HEK293 (cell line): ENCODE measurements around the gene NSD1.
A peak's percentile ranks its signal among the peaks of the same experiment; 100 is the strongest.

Experiments used
- CTCF ChIA-PET: fragments of 350-600 bp; formaldehyde crosslinking; extraction: SDS; loops from one replicate; lab custom pipeline; 2021; ENCODE audit warnings: antibody characterized with exemption; lab: Yijun Ruan, JAX
- POLR2A ChIA-PET: fragments of 300-600 bp; formaldehyde crosslinking; extraction: SDS; loops from one replicate; lab custom pipeline; 2020; ENCODE audit warnings: antibody characterized with exemption, inconsistent platforms; lab: Yijun Ruan, JAX
- H3K27ac ChIP-seq: fragments of 200-500 bp; sonication (Bioruptor generic); 2 replicates; pipeline ENCODE4 v1.5.1; 2014; ENCODE audit warnings: low read depth, low read length, control low read depth, inconsistent platforms; ENCODE audit errors: extremely low read depth
- H3K36me3 ChIP-seq, 2 experiments: fragments of 200-500 bp in 1 of 2; sonication (Bioruptor generic) in 1 of 2; 1 replicate in 1 of 2; 2 replicates in 1 of 2; pipeline ENCODE4 v1.5.1; 2014 to 2017; ENCODE audit warnings: inconsistent platforms in 2 of 2, low read length in 2 of 2; ENCODE audit not compliant: control insufficient read depth in 2 of 2, insufficient read depth in 1 of 2
- H3K4me1 ChIP-seq: fragments of 200-500 bp; sonication (Bioruptor generic); 2 replicates; pipeline ENCODE4 v1.5.1; 2014; ENCODE audit warnings: mild to moderate bottlenecking, low read length, inconsistent platforms; ENCODE audit not compliant: control insufficient read depth, insufficient read depth
- H3K4me3 ChIP-seq: 2 replicates; pipeline ENCODE4 v1.5.1; 2011; ENCODE audit warnings: low read depth, mild to moderate bottlenecking, control low read depth, low read length, moderate library complexity
- H3K9me3 ChIP-seq: fragments of 200-500 bp; sonication (Bioruptor generic); 2 replicates; pipeline ENCODE4 v1.5.1; 2014; ENCODE audit warnings: low read depth, low read length, inconsistent platforms; ENCODE audit not compliant: control insufficient read depth, insufficient read depth
- KLF1 ChIP-seq: fragments of 450-650 bp; formaldehyde crosslinking; IDR thresholded peaks from 2 replicates; pipeline ENCODE4 v1.5.1; 2016; ENCODE audit warnings: missing biosample characterization, missing genetic modification characterization
- KLF10 ChIP-seq: fragments of 450-650 bp; IDR thresholded peaks from 2 replicates; pipeline ENCODE4 v1.5.1; 2018; ENCODE audit warnings: missing biosample characterization, mild to moderate bottlenecking, missing genetic modification characterization
- KLF17 ChIP-seq: fragments of 450-650 bp; formaldehyde crosslinking; IDR thresholded peaks from 2 replicates; pipeline ENCODE4 v1.5.1; 2016; ENCODE audit warnings: missing biosample characterization, missing genetic modification characterization
- KLF8 ChIP-seq: fragments of 450-650 bp; formaldehyde crosslinking; IDR thresholded peaks from 2 replicates; pipeline ENCODE4 v1.5.1; 2016; ENCODE audit warnings: missing biosample characterization, missing genetic modification characterization
- OSR2 ChIP-seq: fragments of 450-650 bp; formaldehyde crosslinking; IDR thresholded peaks from 2 replicates; pipeline ENCODE4 v1.5.1; 2016; ENCODE audit warnings: missing biosample characterization, missing genetic modification characterization
- PATZ1 ChIP-seq: fragments of 450-650 bp; formaldehyde crosslinking; IDR thresholded peaks from 2 replicates; pipeline ENCODE4 v1.5.1; 2016; ENCODE audit warnings: missing biosample characterization, missing genetic modification characterization
- PRDM10 ChIP-seq: fragments of 450-650 bp; formaldehyde crosslinking; IDR thresholded peaks from 2 replicates; pipeline ENCODE4 v1.5.1; 2016; ENCODE audit warnings: missing biosample characterization, missing genetic modification characterization
- SALL2 ChIP-seq: fragments of 450-650 bp; formaldehyde crosslinking; IDR thresholded peaks from 2 replicates; pipeline ENCODE4 v1.5.0; 2017; ENCODE audit warnings: missing biosample characterization, mild to moderate bottlenecking, missing genetic modification characterization, borderline replicate concordance
- SP7 ChIP-seq: fragments of 450-650 bp; formaldehyde crosslinking; IDR thresholded peaks from 2 replicates; pipeline ENCODE4 v1.5.1; 2016; ENCODE audit warnings: missing biosample characterization, missing genetic modification characterization
- TSHZ1 ChIP-seq: fragments of 450-650 bp; formaldehyde crosslinking; IDR thresholded peaks from 2 replicates; pipeline ENCODE4 v1.5.1; 2016; ENCODE audit warnings: missing biosample characterization, missing genetic modification characterization, borderline replicate concordance
- ZBTB8A ChIP-seq: fragments of 450-650 bp; formaldehyde crosslinking; IDR thresholded peaks from 2 replicates; pipeline ENCODE4 v1.5.1; 2016; ENCODE audit warnings: missing biosample characterization, missing genetic modification characterization
- ZFP37 ChIP-seq: fragments of 450-650 bp; formaldehyde crosslinking; IDR thresholded peaks from 2 replicates; pipeline ENCODE4 v1.5.1; 2016; ENCODE audit warnings: missing biosample characterization, missing genetic modification characterization
- ZNF148 ChIP-seq: fragments of 450-650 bp; formaldehyde crosslinking; IDR thresholded peaks from 2 replicates; pipeline ENCODE4 v1.5.0; 2017; ENCODE audit warnings: missing biosample characterization, missing genetic modification characterization, borderline replicate concordance
- ZNF274 ChIP-seq, 2 experiments: fragments of 200-500 bp in 1 of 2; fragments of 450-650 bp in 1 of 2; sonication (Bioruptor generic) in 1 of 2; formaldehyde crosslinking in 1 of 2; IDR thresholded peaks; 2 replicates each; pipeline versions ENCODE4 v1.5.1 to v1.6.1; 2014 to 2016; ENCODE audit warnings: borderline replicate concordance in 1 of 2, inconsistent platforms in 1 of 2, low read length in 1 of 2, missing biosample characterization in 1 of 2, missing genetic modification characterization in 1 of 2
- ZNF548 ChIP-seq: fragments of 450-650 bp; formaldehyde crosslinking; IDR thresholded peaks from 2 replicates; pipeline ENCODE4 v1.5.1; 2016; ENCODE audit warnings: missing biosample characterization, missing genetic modification characterization
- ZNF580 ChIP-seq: fragments of 450-650 bp; formaldehyde crosslinking; IDR thresholded peaks from 2 replicates; pipeline ENCODE4 v1.5.1; 2016; ENCODE audit warnings: missing biosample characterization, missing genetic modification characterization
- ZNF629 ChIP-seq: fragments of 450-650 bp; formaldehyde crosslinking; IDR thresholded peaks from 2 replicates; pipeline ENCODE4 v1.5.1; 2017; ENCODE audit warnings: missing biosample characterization, missing genetic modification characterization
- ZNF658 ChIP-seq: fragments of 450-650 bp; formaldehyde crosslinking; IDR thresholded peaks from 2 replicates; pipeline ENCODE4; 2016; ENCODE audit warnings: missing biosample characterization, missing genetic modification characterization
- ZSCAN23 ChIP-seq: fragments of 450-650 bp; formaldehyde crosslinking; IDR thresholded peaks from 2 replicates; pipeline ENCODE4 v1.5.1; 2016; ENCODE audit warnings: missing biosample characterization, missing genetic modification characterization

Gene NSD1

GRCh38 chr5:177300951-177301350, 167.4 kb downstream of the NSD1 start:
- Histone ChIP-seq H3K9me3 (no peaks in the 10 kb centered on the region), H3K4me1 (peaks cover 13% of the 10 kb centered on the region), H3K4me3 (no peak overlapping the region), H3K27ac (0 out of 2 replicates have a peak overlapping the region, but pooled peaks have one; percentile 2), H3K36me3 (peaks cover 4 to 68% of the 10 kb centered on the region in 2 experiments; a peak in 2 of 3 replicates)
- POLR2A ChIA-PET = interaction anchor here (1.1 to 1.3 kb wide), 3 partner anchors 9 to 78 kb away, joined by 3 to 10 read pairs (median 4); partner anchors contain the start of gene MXD3
- no peak for TF ChIP-seq ZNF148
- TF ChIP-seq ZNF274 (IDR thresholded peaks at IDR 0.05; ENCODE audit: low read length) = no peak
- TF ChIP-seq ZNF274 (tag by site-specific recombination; IDR thresholded peaks at IDR 0.05; ENCODE audit: borderline replicate concordance) = no peak
- no peak for TF ChIP-seq TSHZ1 (tag by site-specific recombination)
- no peak for TF ChIP-seq ZSCAN23
- no peak for TF ChIP-seq SALL2 (tag by site-specific recombination)
- TF ChIP-seq ZNF548 (tag by site-specific recombination) = no peak
- CTCF ChIA-PET = interaction anchor here (1.1 to 3.4 kb wide), 4 partner anchors 9 to 640 kb away, joined by 3 to 16 read pairs (median 11); no protein-coding TSS in a partner anchor

- ChIA-PET POLR2A (interaction anchor here (0.6 to 1.3 kb wide), 5 partner anchors 8 to 149 kb away, joined by 3 to 10 read pairs (median 3); partner anchors contain the start of gene MXD3), CTCF (interaction anchor here (0.7 to 3.4 kb wide), 7 partner anchors 8 to 191 kb away, joined by 3 to 16 read pairs (median 5); no protein-coding TSS in a partner anchor)
- Histone ChIP-seq H3K9me3 (no peaks in the 10 kb centered on the region), H3K4me3 (no peak overlapping the region), H3K27ac (no peak overlapping the region; the same call in 1 of the 2 replicates), H3K36me3 (peaks cover 4 to 68% of the 10 kb centered on the region in 2 experiments; a peak in 2 of 3 replicates), H3K4me1 (peaks cover 13% of the 10 kb centered on the region)
- TF ChIP-seq OSR2 (tag by site-specific recombination) (peak; percentile 53), KLF8 (peak; percentile 56), ZNF580 (tag by site-specific recombination) (no peak), PATZ1 (peak; percentile 50), ZBTB8A (tag by site-specific recombination) (no peak), ZNF658 (tag by site-specific recombination) (no peak), KLF17 (tag by site-specific recombination) (no peak), ZNF629 (tag by site-specific recombination) (peak; percentile 76), PRDM10 (peak; percentile 39; the same call in 1 of the 2 replicates), ZFP37 (0 out of 2 replicates have a peak, but pooled peaks have one; percentile 39), SALL2 (tag by site-specific recombination) (no peak), SP7 (0 out of 2 replicates have a peak, but pooled peaks have one; percentile 8), KLF10 (tag by site-specific recombination) (peak; percentile 85), KLF1 (tag by site-specific recombination) (peak; percentile 74)
Observed at GRCh38 chr5:177301503-177302165, 168.1 kb downstream of the NSD1 start.
